Karpas-422 (cell line): Measurements from ENCODE around the gene PGC. TPM values are rescaled to one million over a fixed set of nuclear protein-coding genes. Genes with fewer than 3 reads are reported as not detected.

Experiments used
- DNase-seq: peaks from one replicate; pipeline ENCODE4 v3.0.0-alpha.2; 2015
- H2AFZ ChIP-seq: fragments of 200-600 bp; sonication (generic); 2 replicates; pipeline ENCODE4 v1.6.1; 2014; ENCODE audit warnings: antibody characterized with exemption, low read length, mixed read lengths
- H3K27ac ChIP-seq: fragments of 200-600 bp; sonication (generic); 2 replicates; pipeline ENCODE4 v1.5.1; 2014; ENCODE audit warnings: mild to moderate bottlenecking, low read length, moderate library complexity
- H3K27me3 ChIP-seq: fragments of 200-600 bp; sonication (generic); 2 replicates; pipeline ENCODE4 v1.6.1; 2014; ENCODE audit warnings: low read length, mixed read lengths
- H3K36me3 ChIP-seq: fragments of 200-600 bp; sonication (generic); 2 replicates; pipeline ENCODE4 v1.6.1; 2014; ENCODE audit warnings: low read length, mixed read lengths; ENCODE audit not compliant: insufficient read depth
- H3K4me1 ChIP-seq: fragments of 200-600 bp; sonication (generic); 2 replicates; pipeline ENCODE4 v1.6.1; 2014; ENCODE audit warnings: mild to moderate bottlenecking, low read length, mixed read lengths
- H3K4me2 ChIP-seq: fragments of 200-600 bp; sonication (generic); 2 replicates; pipeline ENCODE4 v1.6.1; 2014; ENCODE audit warnings: low read length, low read depth, mild to moderate bottlenecking; ENCODE audit not compliant: poor library complexity, severe bottlenecking
- H3K4me3 ChIP-seq: fragments of 200-600 bp; sonication (generic); 2 replicates; pipeline ENCODE4 v1.5.1; 2014; ENCODE audit warnings: mild to moderate bottlenecking, antibody characterized with exemption, low read length, mixed read lengths
- H3K79me2 ChIP-seq: fragments of 200-600 bp; sonication (generic); 2 replicates; pipeline ENCODE4 v1.6.1; 2014; ENCODE audit warnings: mild to moderate bottlenecking, low read length, mixed read lengths
- H3K9ac ChIP-seq: fragments of 200-600 bp; sonication (generic); 2 replicates; pipeline ENCODE4 v1.6.0; 2014; ENCODE audit warnings: low read length
- H3K9me2 ChIP-seq: fragments of 200-600 bp; sonication (generic), shearing (Covaris generic); replicated peaks from 2 replicates; pipeline ENCODE4 v1.6.0; 2014; ENCODE audit warnings: mild to moderate bottlenecking, low read length, moderate library complexity; ENCODE audit not compliant: insufficient read depth
- H3K9me3 ChIP-seq: fragments of 300-700, 200-600 bp; sonication (generic); 2 replicates; pipeline ENCODE4 v1.6.1; 2014; ENCODE audit warnings: low read length, mixed read lengths
- H4K20me1 ChIP-seq: fragments of 200-600 bp; sonication (generic); 2 replicates; pipeline ENCODE4 v1.6.1; 2014; ENCODE audit warnings: mild to moderate bottlenecking, antibody characterized with exemption, low read length, low read depth; ENCODE audit not compliant: insufficient read depth
- total RNA-seq: library from RNA; depleted of rRNA; stranded (reverse); fragments of >200 nt; shearing (Covaris generic); gene quantifications from 2 replicates; pipeline ENCODE4 v1.2.3, GENCODE V29; 2014; ENCODE audit warnings: low replicate concordance

The PGC gene
- total RNA-seq, 1 experiment from 2014 or later, result not detected

GRCh38 chr6:41714556-41715273 is 32.5 kb downstream of the PGC start:
- Histone ChIP-seq H2AFZ (no peak overlapping the region), H3K4me1 (peaks cover 99% of the 10 kb centered on the region), H3K9me3 (no peaks in the 10 kb centered on the region), H4K20me1 (peaks cover 17% of the 10 kb centered on the region; the same call in 1 of the 2 replicates), H3K4me2 (peak overlapping the region; percentile 92), H3K27me3 (no peaks in the 10 kb centered on the region), H3K36me3 (peaks cover 4% of the 10 kb centered on the region; the same call in 1 of the 2 replicates), H3K27ac (peak overlapping the region; percentile 99), H3K9me2 (no peaks in the 10 kb centered on the region), H3K4me3 (peak overlapping the region; percentile 44; the same call in 1 of the 2 replicates), H3K79me2 (peaks cover 96% of the 10 kb centered on the region), H3K9ac (peak overlapping the region; percentile 45)
- no peak for DNase-seq

GRCh38 chr6:41713650-41714291 is 33.4 kb downstream of the PGC start:
- no peaks in the 10 kb centered on the region for H3K27me3 ChIP-seq
- peak overlapping the region; percentile 45 for H3K9ac ChIP-seq
- H3K9me3 ChIP-seq, result no peaks in the 10 kb centered on the region
- H3K27ac ChIP-seq, result peak overlapping the region; percentile 99
- peak overlapping the region; percentile 44; the same call in 1 of the 2 replicates for H3K4me3 ChIP-seq
- peak; percentile 72 for DNase-seq
- H4K20me1 ChIP-seq, result peaks cover 17% of the 10 kb centered on the region; the same call in 1 of the 2 replicates
- H3K4me1 ChIP-seq, result peaks cover 98% of the 10 kb centered on the region
- peak overlapping the region; percentile 92 for H3K4me2 ChIP-seq
- 0 out of 2 replicates have a peak, but pooled peaks cover 4% of the 10 kb centered on the region for H3K36me3 ChIP-seq
- H2AFZ ChIP-seq, result no peak overlapping the region
- no peaks in the 10 kb centered on the region for H3K9me2 ChIP-seq
- H3K79me2 ChIP-seq, result peaks cover 89% of the 10 kb centered on the region

GRCh38 chr6:41713159-41713649 is 34.0 kb downstream of the PGC start:
- Histone ChIP-seq H3K9ac (peak overlapping the region; percentile 45), H3K36me3 (0 out of 2 replicates have a peak, but pooled peaks cover 4% of the 10 kb centered on the region), H3K9me3 (no peaks in the 10 kb centered on the region), H3K4me3 (peak overlapping the region; percentile 44; the same call in 1 of the 2 replicates), H3K4me2 (peak overlapping the region; percentile 92), H3K79me2 (peaks cover 83% of the 10 kb centered on the region), H3K27me3 (no peaks in the 10 kb centered on the region), H4K20me1 (peaks cover 17% of the 10 kb centered on the region; the same call in 1 of the 2 replicates), H2AFZ (no peak overlapping the region), H3K9me2 (no peaks in the 10 kb centered on the region), H3K4me1 (peaks cover 98% of the 10 kb centered on the region), H3K27ac (peak overlapping the region; percentile 99)
- DNase-seq, result peak; percentile 64

GRCh38 chr6:41712651-41713103 is 34.5 kb downstream of the PGC start:
- Histone ChIP-seq H3K4me2 (peak overlapping the region; percentile 92), H3K36me3 (0 out of 2 replicates have a peak, but pooled peaks cover 4% of the 10 kb centered on the region), H3K79me2 (peaks cover 83% of the 10 kb centered on the region), H3K4me1 (peaks cover 98% of the 10 kb centered on the region), H3K4me3 (no peak overlapping the region), H3K9me3 (no peaks in the 10 kb centered on the region), H2AFZ (no peak overlapping the region), H3K9me2 (no peaks in the 10 kb centered on the region), H3K9ac (peak overlapping the region; percentile 45; the same call in 1 of the 2 replicates), H3K27me3 (no peaks in the 10 kb centered on the region), H3K27ac (peak overlapping the region; percentile 99), H4K20me1 (peaks cover 16% of the 10 kb centered on the region; the same call in 1 of the 2 replicates)
- DNase-seq, result no peak

GRCh38 chr6:41711323-41712038 is 35.7 kb downstream of the PGC start:
- H3K79me2 ChIP-seq, result peaks cover 75% of the 10 kb centered on the region

GRCh38 chr6:41709375-41709774 is 37.8 kb downstream of the PGC start:
- Histone ChIP-seq H4K20me1 (peaks cover 4% of the 10 kb centered on the region; the same call in 1 of the 2 replicates), H3K4me2 (no peak overlapping the region), H3K79me2 (peaks cover 71% of the 10 kb centered on the region), H3K4me3 (no peak overlapping the region), H2AFZ (no peak overlapping the region), H3K9me2 (no peaks in the 10 kb centered on the region), H3K9me3 (no peaks in the 10 kb centered on the region), H3K27ac (peak overlapping the region; percentile 99), H3K27me3 (no peaks in the 10 kb centered on the region), H3K4me1 (peaks cover 97% of the 10 kb centered on the region), H3K9ac (no peak overlapping the region; the same call in 1 of the 2 replicates), H3K36me3 (no peaks in the 10 kb centered on the region)
- DNase-seq, result no peak

More at GRCh38 chr6:41711323-41712038, 35.7 kb downstream of the PGC start:
- Histone ChIP-seq H3K36me3 (0 out of 2 replicates have a peak, but pooled peaks cover 4% of the 10 kb centered on the region), H4K20me1 (peaks cover 8% of the 10 kb centered on the region; the same call in 1 of the 2 replicates), H3K27ac (peak overlapping the region; percentile 99), H2AFZ (no peak overlapping the region), H3K4me3 (no peak overlapping the region), H3K9me2 (no peaks in the 10 kb centered on the region), H3K27me3 (no peaks in the 10 kb centered on the region), H3K4me1 (peaks cover 98% of the 10 kb centered on the region), H3K9me3 (no peaks in the 10 kb centered on the region), H3K4me2 (no peak overlapping the region), H3K9ac (no peak overlapping the region)
- DNase-seq, result no peak

GRCh38 chr6:41708856-41709255 is 38.3 kb downstream of the PGC start:
- Histone ChIP-seq H3K27ac (peak overlapping the region; percentile 99), H3K36me3 (no peaks in the 10 kb centered on the region), H2AFZ (no peak overlapping the region), H3K79me2 (peaks cover 71% of the 10 kb centered on the region), H3K4me2 (peak overlapping the region; percentile 88), H3K9me3 (no peaks in the 10 kb centered on the region), H3K9ac (peak overlapping the region; percentile 88; the same call in 1 of the 2 replicates), H3K4me3 (no peak overlapping the region), H3K27me3 (no peaks in the 10 kb centered on the region), H3K9me2 (no peaks in the 10 kb centered on the region), H4K20me1 (peaks cover 4% of the 10 kb centered on the region; the same call in 1 of the 2 replicates), H3K4me1 (peaks cover 97% of the 10 kb centered on the region)
- no peak for DNase-seq
